HG03520 (cell line): ENCODE data around the gene MLEC.
A peak's percentile ranks its signal among the peaks of the same experiment; 100 is the strongest.
"Not testable (repeated sequence)": the region's sequence is repeated elsewhere in the genome, so short reads cannot be mapped to it uniquely, and the experiment has no call there.

Experiments
- ATAC-seq: cut with Tn5 transposase; IDR thresholded peaks from one replicate; pipeline ENCODE4 v1.9.1; 2021; ENCODE audit warnings: mild to moderate bottlenecking, moderate library complexity; ENCODE audit not compliant: unreplicated experiment

The MLEC gene

DNA sequence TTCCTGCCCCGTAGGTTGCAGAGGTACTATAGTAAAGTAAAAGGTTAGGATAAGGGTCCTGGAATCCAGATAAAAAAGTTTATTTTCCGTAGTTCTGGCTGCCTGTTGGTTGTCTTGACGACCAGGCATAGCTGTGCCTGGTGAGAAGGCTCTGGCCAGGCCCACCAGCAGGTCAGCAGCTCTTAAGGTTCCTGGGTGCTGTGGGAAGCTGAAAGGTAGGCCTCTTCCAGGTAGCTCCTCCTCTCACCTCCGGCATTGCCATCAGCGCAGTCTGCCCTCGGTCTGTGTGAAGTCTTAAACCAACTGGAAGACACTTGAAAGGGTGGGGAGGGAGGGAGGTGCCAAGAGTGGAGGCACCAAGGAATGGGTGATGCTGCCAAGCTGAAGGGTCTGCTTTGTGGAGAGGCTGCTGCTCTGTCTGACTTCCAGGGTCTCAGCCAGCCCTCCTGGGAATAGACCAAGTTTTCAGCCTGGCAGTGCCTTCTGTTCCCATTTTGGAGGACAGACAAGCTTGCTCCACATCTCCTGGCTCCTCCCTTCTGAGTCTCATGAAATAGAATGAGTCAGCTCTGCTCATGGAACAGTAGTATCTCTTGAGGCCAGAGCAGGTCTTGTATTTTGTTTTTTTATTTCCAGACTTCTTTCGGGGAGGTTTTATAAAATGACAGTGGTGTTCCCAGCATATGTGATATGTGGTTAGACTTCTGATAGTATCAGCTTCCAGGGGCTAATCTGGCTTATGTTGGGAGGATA, 33.5 kb downstream of the MLEC start:
- ATAC-seq, result no peak

DNA sequence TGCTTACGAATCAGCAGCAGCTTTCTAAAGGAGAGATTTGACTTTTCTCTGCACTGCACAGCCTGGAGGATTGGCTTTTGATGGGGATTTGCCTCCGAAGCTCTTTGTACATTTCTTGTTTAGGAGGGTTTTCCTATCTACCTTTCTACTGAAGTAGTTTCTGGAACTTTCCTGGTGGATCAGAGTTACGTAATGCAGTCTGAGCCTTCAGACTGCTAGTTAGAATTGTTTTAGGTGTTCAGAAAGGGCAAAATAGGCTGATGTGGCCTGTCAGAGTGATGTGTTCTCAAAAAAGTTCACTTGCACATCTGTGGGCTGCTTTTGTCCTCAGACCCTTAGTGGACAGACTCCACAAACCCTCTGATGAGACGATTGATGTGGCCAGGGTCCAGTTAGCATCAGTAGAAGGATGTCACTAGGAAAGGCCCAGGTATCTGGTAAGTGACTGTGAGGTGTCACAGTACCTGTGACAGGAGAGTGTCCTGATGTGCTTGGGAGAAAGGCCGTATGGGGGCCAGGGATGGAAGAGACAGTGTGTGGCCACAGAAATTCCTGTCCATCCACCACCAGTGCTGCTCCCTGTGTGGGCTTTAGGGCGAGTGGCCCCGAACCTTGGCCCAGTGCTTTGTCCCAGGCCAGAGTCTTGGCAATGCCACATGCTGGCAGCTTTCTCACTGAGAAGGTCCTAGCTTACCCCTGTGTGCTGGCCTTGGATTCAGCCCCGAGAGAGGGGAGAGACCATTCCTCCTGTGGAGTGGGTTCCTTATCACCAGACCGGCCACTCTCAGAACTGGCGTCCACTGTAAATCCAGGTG, 34.2 kb downstream of the MLEC start:
- ATAC-seq, result no peak

DNA sequence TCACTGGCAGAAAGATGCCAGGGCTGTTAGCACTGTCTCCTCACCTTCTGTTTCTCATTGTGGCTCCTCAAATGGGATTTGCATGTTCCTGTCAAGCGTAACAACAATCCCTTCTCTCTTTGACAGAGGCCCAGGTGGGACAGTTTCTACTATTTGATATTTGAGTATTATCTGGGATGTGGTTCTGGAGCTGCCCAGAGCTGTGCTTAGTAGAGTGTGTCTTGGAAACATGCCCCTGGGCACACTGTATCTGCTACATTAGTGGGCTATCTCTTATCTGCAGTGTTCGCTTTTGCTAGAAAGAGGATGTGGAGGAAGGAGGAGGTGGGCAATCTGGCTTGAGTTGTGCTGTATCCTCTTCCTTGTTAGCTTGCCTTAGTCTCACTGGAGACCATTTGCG, 34.9 kb downstream of the MLEC start:
- ATAC-seq, result no peak

DNA sequence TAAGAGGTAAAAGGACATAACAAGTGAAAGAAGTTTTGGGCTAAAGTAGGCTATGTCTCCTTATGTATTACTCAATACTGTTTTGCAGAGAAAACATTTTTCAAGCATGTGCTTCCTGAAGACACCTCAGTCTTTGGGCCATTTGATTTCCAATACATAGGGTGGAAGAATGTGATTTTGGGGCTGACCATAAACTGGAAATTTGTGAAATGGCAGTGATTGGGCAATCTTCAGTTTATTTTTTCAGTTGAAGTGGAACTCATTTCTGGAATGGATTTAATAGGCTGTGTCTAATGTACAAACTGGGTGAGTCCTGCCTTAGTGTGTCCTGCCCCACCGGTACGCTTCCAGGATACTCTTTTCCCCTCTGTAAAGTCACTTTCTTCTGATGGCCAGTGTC, 35.8 kb downstream of the MLEC start:
- no peak for ATAC-seq

DNA sequence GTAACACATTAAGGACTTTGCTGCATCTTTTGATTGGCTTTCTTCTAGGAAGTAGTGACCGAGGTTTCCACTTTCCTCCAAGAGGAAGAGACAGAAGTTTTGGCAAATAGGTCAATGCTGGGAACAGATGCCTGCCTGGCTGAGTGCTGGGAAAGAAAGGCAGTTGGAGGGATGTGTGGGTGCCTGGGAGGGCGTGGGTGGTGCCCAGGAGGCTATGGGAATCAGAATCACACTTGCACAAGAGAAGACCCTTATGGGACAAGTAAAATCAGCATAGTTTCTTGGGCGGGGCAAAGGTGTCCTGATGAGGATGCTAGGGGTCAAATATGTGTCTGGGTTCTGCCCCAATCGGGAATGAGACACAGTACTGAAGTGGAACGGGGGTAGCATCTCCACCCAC, 37.8 kb downstream of the MLEC start:
- no peak for ATAC-seq

DNA sequence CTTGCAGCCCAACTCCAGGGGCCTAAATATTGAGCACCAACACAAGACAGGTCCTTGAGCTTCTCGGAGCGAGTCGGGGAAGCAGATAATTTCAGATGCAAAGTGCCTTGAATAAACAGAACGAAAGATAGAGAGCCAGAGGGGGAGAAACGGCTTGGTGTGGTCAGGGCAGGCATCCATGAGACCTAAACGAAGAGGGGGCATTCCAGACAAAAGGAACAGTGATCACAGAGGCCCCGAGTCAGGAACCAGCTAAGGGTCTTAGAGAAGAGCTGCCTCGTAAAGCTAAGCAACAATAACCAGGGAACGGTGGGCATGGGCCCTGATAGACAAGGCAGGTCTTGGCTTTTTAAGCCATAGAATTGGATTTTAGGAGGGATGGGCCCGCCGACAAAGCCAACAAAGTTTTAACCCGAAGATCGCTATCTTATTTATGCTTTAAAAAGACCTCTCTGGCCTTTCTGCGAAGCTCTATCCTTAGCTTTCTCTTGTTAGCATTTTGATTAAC, 38.3 kb downstream of the MLEC start:
- ATAC-seq, result no peak

DNA sequence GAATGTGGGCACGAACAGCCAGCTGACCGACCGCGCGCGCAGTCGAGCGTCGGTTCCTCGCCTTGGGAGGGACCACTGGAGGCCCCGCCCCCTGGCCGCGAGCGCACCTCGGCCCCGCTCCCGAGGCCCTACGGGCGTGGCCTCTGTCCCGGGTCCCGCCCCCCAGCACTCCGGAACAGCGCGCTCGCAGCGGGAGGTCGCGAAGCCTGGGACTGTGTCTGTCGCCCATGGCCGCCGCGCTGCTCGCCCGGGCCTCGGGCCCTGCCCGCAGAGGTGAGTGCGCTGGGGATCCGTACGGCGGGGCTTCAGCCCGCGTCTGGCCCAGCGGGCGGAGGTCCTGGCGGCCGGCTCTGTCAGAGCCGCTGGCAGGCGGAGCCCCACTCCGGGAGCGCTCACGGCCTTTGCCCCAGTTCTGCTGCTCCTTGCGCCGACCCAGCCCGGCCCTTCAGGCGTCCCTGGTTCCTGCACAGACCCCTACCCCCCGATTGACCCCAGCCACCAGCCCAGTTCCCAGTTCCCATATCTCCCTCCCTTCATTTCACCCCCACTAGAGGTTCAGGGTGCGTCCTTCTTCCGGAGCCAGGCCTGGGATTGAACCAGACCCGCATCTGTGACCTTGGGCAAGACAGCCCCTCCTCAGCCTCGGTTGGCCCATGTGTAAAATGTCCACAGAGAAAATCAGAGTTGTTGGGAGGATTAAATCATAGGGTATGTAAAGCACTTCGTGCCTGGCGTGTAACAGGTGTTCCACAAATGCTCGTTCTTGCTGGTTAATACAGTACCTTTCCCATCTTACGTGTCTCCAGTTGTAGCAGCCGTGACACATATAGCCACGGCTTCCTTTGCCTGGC, 38.9 kb downstream of the MLEC start, which contains the start of gene ACADS:
TSS of gene ACADS (plus strand) at position 168 of the 851 bp plus-strand sequence. CDS start at position 228, 60 bp downstream.
- ATAC-seq, result peak; percentile 95

DNA sequence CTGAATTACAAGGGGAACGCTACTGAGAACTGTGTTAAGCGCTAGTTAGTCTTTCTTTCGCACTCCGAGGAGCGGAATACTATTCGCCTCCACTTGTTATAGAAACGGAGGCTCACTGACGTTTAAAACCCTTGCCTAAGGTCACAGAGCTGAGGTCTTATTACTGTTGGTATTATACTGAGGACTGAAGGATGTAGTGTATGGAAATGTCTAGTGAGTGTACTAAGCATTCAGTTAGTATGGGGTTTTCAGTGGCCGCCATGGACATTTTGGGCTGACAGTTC, 39.5 kb downstream of the MLEC start:
- ATAC-seq, result no peak

DNA sequence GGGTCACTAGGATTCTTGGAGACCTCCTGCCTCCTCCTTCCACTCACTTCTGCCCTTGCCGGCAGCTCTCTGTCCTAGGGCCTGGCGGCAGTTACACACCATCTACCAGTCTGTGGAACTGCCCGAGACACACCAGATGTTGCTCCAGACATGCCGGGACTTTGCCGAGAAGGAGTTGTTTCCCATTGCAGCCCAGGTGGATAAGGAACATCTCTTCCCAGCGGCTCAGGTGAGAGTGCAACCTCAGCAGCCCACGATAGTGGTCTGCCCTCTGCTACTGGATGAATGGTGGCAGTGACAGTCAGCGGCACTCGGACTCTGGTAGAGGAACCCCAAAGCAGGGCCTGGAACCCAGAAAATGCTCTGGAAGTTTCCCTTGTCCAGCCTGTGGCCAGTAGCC, 40.0 kb downstream of the MLEC start:
- ATAC-seq, result no peak

DNA sequence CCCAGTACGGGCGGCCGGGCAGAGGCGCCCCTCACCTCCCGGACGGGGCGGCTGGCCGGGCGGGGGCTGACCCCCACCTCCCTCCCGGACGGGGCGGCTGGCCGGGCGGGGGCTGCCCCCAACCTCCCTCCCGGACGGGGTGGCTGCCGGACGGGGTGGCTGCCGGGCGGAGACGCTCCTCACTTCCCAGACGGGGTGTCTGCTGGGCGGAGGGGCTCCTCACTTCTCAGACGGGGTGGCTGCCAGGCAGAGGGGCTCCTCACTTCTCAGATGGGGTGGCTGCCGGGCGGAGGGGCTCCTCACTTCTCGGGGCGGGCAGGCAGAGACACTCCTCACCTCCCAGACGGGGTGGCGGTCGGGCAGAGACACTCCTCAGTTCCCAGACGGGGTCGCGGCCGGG, 45.2 kb downstream of the MLEC start:
- ATAC-seq, result not testable (repeated sequence)

DNA sequence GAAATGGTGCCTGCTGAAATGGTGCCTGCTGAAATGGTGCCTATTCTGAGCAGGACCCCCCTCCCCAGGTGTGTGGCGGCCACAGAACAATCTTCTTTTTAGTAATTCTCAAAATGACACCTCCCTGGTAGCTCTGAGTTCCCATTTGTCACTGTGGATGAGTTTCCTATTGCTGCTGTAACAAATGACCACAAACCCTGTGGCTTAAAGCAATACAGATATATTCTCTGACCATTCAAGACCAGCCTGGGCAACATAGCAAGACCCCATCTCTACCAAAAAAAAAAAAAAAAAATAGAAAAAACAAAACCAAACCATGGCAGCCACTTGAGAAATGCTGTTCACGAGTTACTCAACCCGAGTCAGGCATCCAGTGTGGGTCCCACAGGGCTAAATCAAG, 46.6 kb downstream of the MLEC start:
- ATAC-seq, result no peak

DNA sequence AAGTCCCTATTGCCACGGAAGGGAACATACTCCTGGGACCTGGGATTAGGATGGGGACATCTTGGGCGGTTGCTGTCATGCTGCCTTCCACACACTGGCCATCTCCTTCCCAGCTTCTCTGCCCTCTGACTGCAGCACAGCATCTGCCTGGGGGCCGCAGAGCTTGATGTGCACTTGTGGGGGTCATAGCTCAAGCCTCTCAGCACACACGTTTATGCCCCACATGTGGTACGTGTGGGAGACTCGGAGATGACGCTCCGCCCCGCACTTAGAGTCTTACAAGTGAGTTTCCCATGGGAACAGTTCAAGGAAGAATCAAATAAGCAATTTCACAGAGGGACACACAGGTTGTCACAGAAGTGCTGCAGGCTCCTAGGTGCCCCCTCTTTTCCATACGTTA, 47.3 kb downstream of the MLEC start:
- ATAC-seq, result no peak

DNA sequence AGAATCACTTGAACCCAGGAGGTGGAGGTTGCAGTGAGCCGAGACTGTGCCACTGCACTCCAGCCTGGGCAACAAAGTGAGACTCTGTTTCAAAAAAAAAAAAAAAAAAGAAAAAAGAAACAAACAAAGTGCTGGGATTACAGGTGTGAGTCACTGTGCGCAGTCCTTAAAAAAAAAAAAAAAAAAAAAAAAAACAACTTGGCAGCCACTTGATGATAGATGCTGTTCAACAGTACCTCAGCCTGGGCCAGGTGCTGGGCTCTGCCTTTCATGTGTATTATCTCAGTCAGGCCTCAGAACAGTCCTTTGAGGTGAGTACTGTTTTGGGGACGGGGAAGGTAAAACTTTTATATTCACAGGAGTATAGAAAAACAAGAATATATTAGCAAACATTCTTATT, 48.2 kb downstream of the MLEC start:
- ATAC-seq, result no peak

DNA sequence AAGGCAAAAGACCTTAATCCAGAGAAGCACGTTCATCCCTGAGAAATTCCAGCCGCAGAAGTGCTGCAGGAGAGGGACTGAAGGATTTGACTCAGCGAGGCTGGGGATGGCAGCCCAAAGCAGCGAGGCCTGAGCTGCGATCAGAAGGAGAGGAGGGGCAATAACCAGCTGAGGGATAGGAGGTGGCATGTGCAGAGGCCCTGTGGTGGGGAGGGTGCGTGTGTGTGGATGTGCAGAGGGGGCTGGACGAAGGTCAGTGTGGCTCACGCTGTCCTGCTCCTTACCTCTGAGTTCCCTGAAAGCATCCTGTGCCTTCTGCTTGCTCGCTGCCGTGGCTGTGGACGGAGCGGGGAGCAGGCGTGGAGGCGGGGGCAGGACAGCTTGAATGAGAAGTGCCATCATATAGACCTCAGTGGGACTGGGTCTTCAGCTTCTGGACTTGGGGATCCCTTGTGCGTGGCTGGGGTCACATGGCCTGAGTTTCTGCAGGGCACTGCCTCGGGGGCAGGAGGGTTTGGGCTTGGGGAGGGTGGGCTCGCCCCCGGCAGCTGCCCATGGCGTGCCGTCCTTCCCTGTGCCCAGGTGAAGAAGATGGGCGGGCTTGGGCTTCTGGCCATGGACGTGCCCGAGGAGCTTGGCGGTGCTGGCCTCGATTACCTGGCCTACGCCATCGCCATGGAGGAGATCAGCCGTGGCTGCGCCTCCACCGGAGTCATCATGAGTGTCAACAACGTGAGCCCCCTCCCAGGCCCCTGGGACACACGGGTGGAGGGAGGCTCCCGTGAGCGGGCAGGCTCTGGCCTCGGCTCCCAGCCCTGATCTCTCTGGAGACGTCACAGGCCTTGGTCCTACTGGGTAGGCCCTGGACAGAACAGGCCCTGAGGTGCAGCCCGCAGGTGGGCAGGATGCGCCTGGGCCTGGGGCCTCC, 49.7 kb downstream of the MLEC start:
- no peak for ATAC-seq

DNA sequence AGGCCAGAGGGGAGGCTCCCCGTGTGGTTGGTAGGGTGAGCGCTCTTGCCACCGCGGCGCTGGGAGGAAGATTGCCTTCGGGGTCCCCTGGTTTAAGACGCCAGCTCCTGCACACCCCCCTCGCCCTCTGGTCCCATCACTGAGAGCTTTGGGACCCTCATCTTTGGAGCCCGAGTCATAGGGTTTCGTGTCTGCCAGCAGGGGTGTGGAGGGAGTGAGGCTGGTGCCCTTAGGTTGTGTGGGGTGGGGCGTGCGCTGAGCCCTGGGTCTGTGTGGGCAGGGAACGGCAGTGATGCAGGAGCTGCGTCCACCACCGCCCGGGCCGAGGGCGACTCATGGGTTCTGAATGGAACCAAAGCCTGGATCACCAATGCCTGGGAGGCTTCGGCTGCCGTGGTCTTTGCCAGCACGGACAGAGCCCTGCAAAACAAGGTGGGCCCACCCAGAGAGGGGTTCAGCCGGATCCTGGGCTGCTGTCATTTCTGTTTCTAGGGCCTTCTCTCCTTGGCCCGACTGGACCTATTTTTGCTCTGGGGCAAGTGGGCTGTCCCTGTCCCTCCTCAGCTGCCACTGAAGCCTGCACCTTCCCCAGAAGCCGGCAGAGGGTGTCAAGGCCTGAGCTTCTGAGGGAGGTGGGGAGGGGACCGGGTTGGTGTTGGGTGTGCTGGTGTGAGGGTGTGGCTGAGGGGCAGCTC, 50.8 kb downstream of the MLEC start:
- ATAC-seq, result no peak

DNA sequence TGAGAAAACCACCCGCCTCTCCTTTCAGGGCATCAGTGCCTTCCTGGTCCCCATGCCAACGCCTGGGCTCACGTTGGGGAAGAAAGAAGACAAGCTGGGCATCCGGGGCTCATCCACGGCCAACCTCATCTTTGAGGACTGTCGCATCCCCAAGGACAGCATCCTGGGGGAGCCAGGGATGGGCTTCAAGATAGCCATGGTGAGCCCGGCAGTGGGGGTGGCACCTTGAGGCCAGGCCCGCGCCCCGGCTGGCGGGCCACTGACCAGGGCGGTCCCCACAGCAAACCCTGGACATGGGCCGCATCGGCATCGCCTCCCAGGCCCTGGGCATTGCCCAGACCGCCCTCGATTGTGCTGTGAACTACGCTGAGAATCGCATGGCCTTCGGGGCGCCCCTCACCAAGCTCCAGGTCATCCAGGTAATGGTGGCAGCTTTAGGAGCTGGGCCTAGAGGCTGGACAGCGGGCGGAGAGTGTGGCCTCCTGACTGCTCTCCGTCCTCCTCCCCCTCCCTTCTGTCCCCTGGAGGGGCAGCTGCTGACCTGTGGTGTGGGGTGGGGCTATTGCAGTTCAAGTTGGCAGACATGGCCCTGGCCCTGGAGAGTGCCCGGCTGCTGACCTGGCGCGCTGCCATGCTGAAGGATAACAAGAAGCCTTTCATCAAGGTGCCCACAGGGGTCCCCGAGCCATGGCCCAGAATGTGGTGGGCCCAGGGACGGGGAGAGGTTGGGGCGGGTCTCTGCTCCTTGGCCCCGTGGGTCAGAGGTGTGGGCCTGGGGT, 51.5 kb downstream of the MLEC start:
- no peak for ATAC-seq

DNA sequence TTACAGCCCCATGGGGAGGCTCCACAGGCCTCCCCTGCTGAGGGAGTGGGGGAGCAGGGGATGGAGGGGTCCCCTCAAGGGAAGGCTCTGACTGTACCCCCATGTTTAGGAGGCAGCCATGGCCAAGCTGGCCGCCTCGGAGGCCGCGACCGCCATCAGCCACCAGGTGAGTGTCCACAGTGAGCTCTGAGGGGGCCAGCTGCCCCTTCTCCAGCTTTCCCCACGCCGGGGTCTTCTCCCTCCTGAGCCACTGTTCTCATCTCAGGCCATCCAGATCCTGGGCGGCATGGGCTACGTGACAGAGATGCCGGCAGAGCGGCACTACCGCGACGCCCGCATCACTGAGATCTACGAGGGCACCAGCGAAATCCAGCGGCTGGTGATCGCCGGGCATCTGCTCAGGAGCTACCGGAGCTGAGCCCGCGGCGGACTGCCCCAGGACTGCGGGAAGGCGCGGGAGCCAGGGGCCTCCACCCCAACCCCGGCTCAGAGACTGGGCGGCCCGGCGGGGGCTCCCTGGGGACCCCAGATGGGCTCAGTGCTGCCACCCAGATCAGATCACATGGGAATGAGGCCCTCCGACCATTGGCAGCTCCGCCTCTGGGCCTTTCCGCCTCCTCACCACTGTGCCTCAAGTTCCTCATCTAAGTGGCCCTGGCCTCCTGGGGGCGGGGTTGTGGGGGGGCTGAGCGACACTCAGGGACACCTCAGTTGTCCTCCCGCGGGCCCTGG, 52.2 kb downstream of the MLEC start:
- no peak for ATAC-seq
